ENCODE data around the gene C3orf20. TPM values are rescaled to one million over a fixed set of nuclear protein-coding genes. Genes with fewer than 3 reads are reported as not detected.
A peak's percentile ranks its signal among the peaks of the same experiment; 100 is the strongest.

Gene C3orf20
- total RNA-seq, 4 donors from 2014 or later = 0.11 to 0.46 TPM; not detected in 2

DNA sequence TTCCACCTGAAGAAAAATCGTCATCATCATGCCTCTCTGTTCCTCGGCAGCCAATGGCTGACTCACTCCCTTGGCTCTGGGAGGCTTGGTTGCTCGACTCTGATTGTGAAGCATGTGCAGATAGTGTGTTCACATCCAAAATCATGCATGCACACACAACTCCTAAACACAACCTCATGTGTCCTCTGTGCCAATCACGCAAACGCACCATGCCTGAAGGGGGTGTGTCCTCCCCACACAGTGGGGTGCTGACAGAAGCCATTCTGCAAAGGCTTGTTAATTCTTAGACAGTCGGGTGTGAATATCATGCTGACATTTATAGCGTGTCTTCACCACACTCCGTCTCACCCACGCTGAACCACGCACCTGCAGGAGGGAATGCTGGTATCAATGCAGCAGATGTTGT, 34.8 kb upstream of the C3orf20 start:
- ATAC-seq (peak in 1 of 2 donors; percentile 50), DNase-seq (no peak)
- intact Hi-C loops (cut with DNase I; ENCODE audit: low total_unique reads) (no loop called here), in situ Hi-C loops (cut with MboI; ENCODE audit: low sequenced_read_pairs in 4 of 4) (no loop called here)
- Histone ChIP-seq H3K36me3 (no peaks in the 10 kb centered on the region), H3K27ac (no peak overlapping the region), H3K4me1 (no peaks in the 10 kb centered on the region), H3K9me3 (no peaks in the 10 kb centered on the region), H3K4me3 (no peak overlapping the region), H3K27me3 (peaks cover 11 to 19% (median 17%) of the 10 kb centered on the region in 3 donors)
- TF ChIP-seq POLR2A (IDR thresholded peaks at IDR 0.05) = no peak
- TF ChIP-seq, protein P1, sequence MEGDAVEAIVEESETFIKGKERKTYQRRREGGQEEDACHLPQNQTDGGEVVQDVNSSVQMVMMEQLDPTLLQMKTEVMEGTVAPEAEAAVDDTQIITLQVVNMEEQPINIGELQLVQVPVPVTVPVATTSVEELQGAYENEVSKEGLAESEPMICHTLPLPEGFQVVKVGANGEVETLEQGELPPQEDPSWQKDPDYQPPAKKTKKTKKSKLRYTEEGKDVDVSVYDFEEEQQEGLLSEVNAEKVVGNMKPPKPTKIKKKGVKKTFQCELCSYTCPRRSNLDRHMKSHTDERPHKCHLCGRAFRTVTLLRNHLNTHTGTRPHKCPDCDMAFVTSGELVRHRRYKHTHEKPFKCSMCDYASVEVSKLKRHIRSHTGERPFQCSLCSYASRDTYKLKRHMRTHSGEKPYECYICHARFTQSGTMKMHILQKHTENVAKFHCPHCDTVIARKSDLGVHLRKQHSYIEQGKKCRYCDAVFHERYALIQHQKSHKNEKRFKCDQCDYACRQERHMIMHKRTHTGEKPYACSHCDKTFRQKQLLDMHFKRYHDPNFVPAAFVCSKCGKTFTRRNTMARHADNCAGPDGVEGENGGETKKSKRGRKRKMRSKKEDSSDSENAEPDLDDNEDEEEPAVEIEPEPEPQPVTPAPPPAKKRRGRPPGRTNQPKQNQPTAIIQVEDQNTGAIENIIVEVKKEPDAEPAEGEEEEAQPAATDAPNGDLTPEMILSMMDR (IDR thresholded peaks at IDR 0.05 in 4 of 5, conservative IDR thresholded peaks at IDR 0.05 in 1 of 5) = no peak

DNA sequence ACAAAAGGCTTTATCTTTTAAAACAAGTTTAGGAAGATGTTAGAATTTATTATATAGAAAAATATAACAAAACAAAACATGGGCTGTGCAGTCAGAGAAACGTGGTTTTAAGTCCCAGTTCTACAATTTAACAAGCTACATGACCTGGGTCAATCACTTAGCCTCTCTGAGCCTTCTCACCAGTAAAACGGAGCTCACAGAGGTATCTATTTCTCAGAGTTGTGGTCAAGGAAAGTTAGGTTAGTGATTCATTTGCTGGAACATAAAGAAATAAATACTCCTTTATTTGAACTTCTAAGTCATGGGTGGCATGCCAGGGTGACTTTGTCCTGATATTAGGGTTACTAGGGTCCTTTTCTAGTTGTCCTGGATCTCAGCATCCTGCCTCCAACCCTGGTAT, 34.2 kb upstream of the C3orf20 start:
- Histone ChIP-seq H3K27ac (no peak overlapping the region), H3K4me3 (no peak overlapping the region), H3K9me3 (no peaks in the 10 kb centered on the region), H3K36me3 (no peaks in the 10 kb centered on the region), H3K4me1 (no peaks in the 10 kb centered on the region), H3K27me3 (peaks cover 11 to 19% (median 17%) of the 10 kb centered on the region in 3 donors)
- ATAC-seq (no peak), DNase-seq (no peak)
- in situ Hi-C loops (cut with MboI; ENCODE audit: low sequenced_read_pairs in 4 of 4) (no loop called here), intact Hi-C loops (cut with DNase I; ENCODE audit: low total_unique reads) (no loop called here)
- TF ChIP-seq POLR2A (IDR thresholded peaks at IDR 0.05) = no peak
- TF ChIP-seq, protein P1 (IDR thresholded peaks at IDR 0.05 in 4 of 5, conservative IDR thresholded peaks at IDR 0.05 in 1 of 5) = no peak

DNA sequence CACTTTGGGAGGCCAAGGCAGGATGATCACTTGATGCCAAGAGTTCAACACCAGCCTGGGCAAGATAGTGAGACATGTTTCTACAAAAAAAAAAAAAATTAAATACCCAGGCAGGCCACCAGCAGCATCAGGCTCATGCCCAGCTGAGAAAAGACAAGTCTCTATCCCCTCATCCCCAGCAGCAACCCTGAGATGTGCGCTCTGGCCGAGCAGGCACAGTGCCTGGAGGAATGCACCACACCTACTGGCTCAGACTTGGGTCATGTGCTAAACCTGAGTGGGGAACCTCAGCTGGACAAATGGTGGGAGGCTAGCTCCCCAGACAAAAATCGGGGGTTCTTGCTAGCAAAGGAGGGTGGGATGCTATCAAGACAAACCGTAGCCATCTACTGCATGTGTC, 33.6 kb upstream of the C3orf20 start:
- intact Hi-C loops (cut with DNase I; ENCODE audit: low total_unique reads) (no loop called here), in situ Hi-C loops (cut with MboI; ENCODE audit: low sequenced_read_pairs in 4 of 4) (no loop called here)
- Histone ChIP-seq H3K27ac (no peak overlapping the region), H3K36me3 (no peaks in the 10 kb centered on the region), H3K4me3 (no peak overlapping the region), H3K27me3 (peaks cover 11 to 19% (median 17%) of the 10 kb centered on the region in 3 donors), H3K4me1 (no peaks in the 10 kb centered on the region), H3K9me3 (no peaks in the 10 kb centered on the region)
- no peak for ATAC-seq
- no peak for DNase-seq
- TF ChIP-seq, protein P1 (IDR thresholded peaks at IDR 0.05 in 4 of 5, conservative IDR thresholded peaks at IDR 0.05 in 1 of 5) = no peak
- TF ChIP-seq POLR2A (IDR thresholded peaks at IDR 0.05) = no peak

DNA sequence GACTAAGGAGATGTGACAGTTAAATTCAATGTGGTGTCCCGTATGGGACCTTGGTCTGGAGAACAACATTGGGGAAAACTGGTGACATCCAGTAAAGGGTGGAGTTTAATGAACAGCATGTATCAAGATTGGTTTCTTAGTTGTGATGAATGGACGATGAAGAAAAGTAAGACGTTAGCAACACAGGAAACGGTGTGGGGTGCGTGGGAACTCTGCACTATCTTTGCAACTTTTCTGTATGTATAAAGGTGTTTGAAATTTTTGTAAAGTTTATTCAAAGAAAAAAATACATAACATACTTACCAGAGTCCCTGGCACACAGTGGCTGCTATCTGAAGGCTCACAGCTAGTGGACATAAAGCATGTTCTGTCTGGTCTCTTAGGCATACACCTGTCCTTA, 29.5 kb upstream of the C3orf20 start:
- ATAC-seq = no peak
- no peak for DNase-seq
- Histone ChIP-seq H3K36me3 (no peaks in the 10 kb centered on the region), H3K9me3 (no peaks in the 10 kb centered on the region), H3K27ac (no peak overlapping the region), H3K27me3 (peaks cover 7 to 16% (median 13%) of the 10 kb centered on the region in 3 donors), H3K4me1 (peaks cover 0 to 2% of the 10 kb centered on the region in 2 donors), H3K4me3 (no peak overlapping the region)
- in situ Hi-C loops (cut with MboI; ENCODE audit: low sequenced_read_pairs in 4 of 4) (no loop called here), intact Hi-C loops (cut with DNase I; ENCODE audit: low total_unique reads) (no loop called here)
- TF ChIP-seq, protein P1 (IDR thresholded peaks at IDR 0.05 in 4 of 5, conservative IDR thresholded peaks at IDR 0.05 in 1 of 5) = no peak

DNA sequence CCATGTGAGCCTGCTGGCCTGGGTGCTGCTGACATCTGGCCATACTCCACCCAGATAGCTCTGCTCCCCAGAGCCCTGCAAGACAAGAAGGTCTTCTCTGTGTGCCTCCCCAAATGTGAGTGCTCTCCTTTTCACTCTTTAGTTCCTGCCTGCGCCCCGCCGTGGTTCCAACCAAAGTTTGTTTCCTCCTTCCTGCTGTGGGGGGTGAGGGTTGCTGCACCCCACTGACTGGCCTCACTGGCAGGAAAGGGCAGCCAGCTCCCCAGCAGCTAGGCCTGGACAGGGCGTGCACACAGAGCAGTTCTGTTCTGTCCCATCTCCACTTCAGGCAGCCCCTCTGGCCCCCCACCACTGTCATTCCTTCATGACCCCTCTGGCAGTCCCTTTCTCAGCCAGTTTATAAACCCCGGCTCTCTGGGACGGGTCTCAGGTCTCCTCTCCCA, 28.8 kb upstream of the C3orf20 start:
- Histone ChIP-seq H3K27ac (no peak overlapping the region), H3K36me3 (no peaks in the 10 kb centered on the region), H3K4me3 (no peak overlapping the region), H3K9me3 (no peaks in the 10 kb centered on the region), H3K27me3 (peaks cover under 1 to 13% (median 11%) of the 10 kb centered on the region in 3 donors), H3K4me1 (peaks cover 0 to 6% of the 10 kb centered on the region in 2 donors)
- no peak for ATAC-seq
- no peak for TF ChIP-seq POLR2A (IDR thresholded peaks at IDR 0.05)
- TF ChIP-seq, protein P1 (IDR thresholded peaks at IDR 0.05 in 4 of 5, conservative IDR thresholded peaks at IDR 0.05 in 1 of 5) = no peak
- in situ Hi-C loops (cut with MboI; ENCODE audit: low sequenced_read_pairs in 4 of 4) = no loop called here
- intact Hi-C loops (cut with DNase I; ENCODE audit: low total_unique reads) = no loop called here
- no peak for DNase-seq

All from gastrocnemius medialis (tissue), 4 donors.